Endothelial cell of umbilical vein (primary cell): ENCODE data around the gene DEXI.

Experiments used
- EZH2 ChIP-seq: IDR thresholded peaks from 2 replicates; pipeline ENCODE4 v1.6.1; 2012; ENCODE audit warnings: borderline replicate concordance, low read depth, mild to moderate bottlenecking, moderate library complexity, low read length, inconsistent platforms; ENCODE audit not compliant: severe bottlenecking
- POLR2A ChIP-seq: IDR thresholded peaks from 2 replicates; pipeline ENCODE4 v1.6.1; 2012; ENCODE audit warnings: low read depth, mild to moderate bottlenecking, control low read depth, low read length
- POLR2AphosphoS5 ChIP-seq: IDR thresholded peaks from 2 replicates; pipeline ENCODE4 v1.6.1; 2012; ENCODE audit warnings: low read depth, mild to moderate bottlenecking, control low read depth, low read length, moderate library complexity; ENCODE audit not compliant: insufficient read depth
- TF ChIP-seq, protein P1 (sequence below), 2 donors: IDR thresholded peaks; 1 replicate in 1 of 2; 2 replicates in 1 of 2; pipeline ENCODE4 v1.5.1; 2011; ENCODE audit warnings: low read length in 2 of 2, mild to moderate bottlenecking in 2 of 2, moderate library complexity in 2 of 2, control low read depth in 1 of 2, inconsistent platforms in 1 of 2, low read depth in 1 of 2; ENCODE audit not compliant: insufficient read depth in 1 of 2; ENCODE audit errors: extremely low read depth in 1 of 2

DNA sequence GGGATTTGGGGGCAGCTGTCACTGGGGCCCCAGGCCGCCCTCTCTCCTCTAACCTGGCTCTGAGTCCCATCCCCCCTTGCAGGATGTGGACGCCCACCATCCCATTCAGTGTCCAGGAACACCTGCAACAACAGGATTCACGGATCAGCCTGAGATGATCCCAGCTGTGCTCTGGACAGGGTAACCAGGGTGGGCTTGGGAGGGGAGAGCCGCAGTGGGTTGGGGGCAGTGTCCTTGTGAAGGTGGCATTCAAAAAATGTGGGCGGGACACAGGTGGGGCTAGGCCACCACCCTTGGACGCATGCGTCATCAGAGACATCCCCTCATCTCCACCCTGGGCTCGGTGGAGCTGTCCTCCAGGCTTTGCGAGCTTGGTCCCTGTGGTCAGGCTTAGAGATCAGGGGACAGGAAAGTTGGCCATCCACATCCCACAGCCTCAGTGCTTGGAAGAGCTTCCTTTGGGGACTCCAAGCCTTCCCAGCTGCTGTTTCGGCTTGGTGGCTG is 19.1 kb downstream of the DEXI start:
- TF ChIP-seq, protein P1, sequence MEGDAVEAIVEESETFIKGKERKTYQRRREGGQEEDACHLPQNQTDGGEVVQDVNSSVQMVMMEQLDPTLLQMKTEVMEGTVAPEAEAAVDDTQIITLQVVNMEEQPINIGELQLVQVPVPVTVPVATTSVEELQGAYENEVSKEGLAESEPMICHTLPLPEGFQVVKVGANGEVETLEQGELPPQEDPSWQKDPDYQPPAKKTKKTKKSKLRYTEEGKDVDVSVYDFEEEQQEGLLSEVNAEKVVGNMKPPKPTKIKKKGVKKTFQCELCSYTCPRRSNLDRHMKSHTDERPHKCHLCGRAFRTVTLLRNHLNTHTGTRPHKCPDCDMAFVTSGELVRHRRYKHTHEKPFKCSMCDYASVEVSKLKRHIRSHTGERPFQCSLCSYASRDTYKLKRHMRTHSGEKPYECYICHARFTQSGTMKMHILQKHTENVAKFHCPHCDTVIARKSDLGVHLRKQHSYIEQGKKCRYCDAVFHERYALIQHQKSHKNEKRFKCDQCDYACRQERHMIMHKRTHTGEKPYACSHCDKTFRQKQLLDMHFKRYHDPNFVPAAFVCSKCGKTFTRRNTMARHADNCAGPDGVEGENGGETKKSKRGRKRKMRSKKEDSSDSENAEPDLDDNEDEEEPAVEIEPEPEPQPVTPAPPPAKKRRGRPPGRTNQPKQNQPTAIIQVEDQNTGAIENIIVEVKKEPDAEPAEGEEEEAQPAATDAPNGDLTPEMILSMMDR (IDR thresholded peaks at IDR 0.05; ENCODE audit: extremely low read depth in 1 of 2, insufficient read depth in 1 of 2, low read depth in 1 of 2, low read length in 2 of 2): no peak
- TF ChIP-seq EZH2 (no peak), POLR2A (no peak), POLR2AphosphoS5 (no peak)
